Measurements from ENCODE around the gene FTO.

Gene FTO

GRCh38 chr16:53982631-53983042 is 278.7 kb downstream of the FTO start:
- Histone ChIP-seq H3K9me3 (ENCODE audit: low read depth, low read length) (no peaks in the 10 kb centered on the region), H3K27ac (no peak overlapping the region), H3K9ac (ENCODE audit: insufficient read length) (no peak overlapping the region), H3K4me3 (no peak overlapping the region), H3K36me3 (ENCODE audit: insufficient read depth, low read length) (no peaks in the 10 kb centered on the region)
- no peak for DNase-seq (ENCODE audit: low read depth, low spot score)
- no peak for TF ChIP-seq POLR2AphosphoS5 (IDR thresholded peaks at IDR 0.05; ENCODE audit: borderline replicate concordance, low read depth, low read length)
- TF ChIP-seq FOXP2 (optimal IDR thresholded peaks at IDR 0.05; ENCODE audit: control extremely low read depth, extremely low read length, insufficient read depth): no peak
- no peak for TF ChIP-seq EZH2 (IDR thresholded peaks at IDR 0.05)

- no peak overlapping the region for H3K27ac ChIP-seq
- DNase-seq (ENCODE audit: low read depth, low spot score): no peak
- H3K9ac ChIP-seq (ENCODE audit: insufficient read length): no peak overlapping the region
- no peaks in the 10 kb centered on the region for H3K36me3 ChIP-seq (ENCODE audit: insufficient read depth, low read length)
- H3K4me3 ChIP-seq: no peak overlapping the region
- H3K9me3 ChIP-seq (ENCODE audit: low read depth, low read length): no peaks in the 10 kb centered on the region
- no peak for TF ChIP-seq EZH2 (IDR thresholded peaks at IDR 0.05)
- no peak for TF ChIP-seq POLR2AphosphoS5 (IDR thresholded peaks at IDR 0.05; ENCODE audit: borderline replicate concordance, low read depth, low read length)
- TF ChIP-seq FOXP2 (optimal IDR thresholded peaks at IDR 0.05; ENCODE audit: control extremely low read depth, extremely low read length, insufficient read depth): no peak
Measured at GRCh38 chr16:53984936-53985335, 281.0 kb downstream of the FTO start.

- H3K9ac ChIP-seq (ENCODE audit: insufficient read length): no peak overlapping the region
- TF ChIP-seq EZH2 (IDR thresholded peaks at IDR 0.05) (no peak), FOXP2 (optimal IDR thresholded peaks at IDR 0.05; ENCODE audit: control extremely low read depth, extremely low read length, insufficient read depth) (no peak), POLR2AphosphoS5 (IDR thresholded peaks at IDR 0.05; ENCODE audit: borderline replicate concordance, low read depth, low read length) (no peak)
- no peak for DNase-seq (ENCODE audit: low read depth, low spot score)
- H3K36me3 ChIP-seq (ENCODE audit: insufficient read depth, low read length): no peaks in the 10 kb centered on the region
- no peak overlapping the region for H3K27ac ChIP-seq
- no peak overlapping the region for H3K4me3 ChIP-seq
- H3K9me3 ChIP-seq (ENCODE audit: low read depth, low read length): no peaks in the 10 kb centered on the region
Measured at GRCh38 chr16:53985861-53986260, 281.9 kb downstream of the FTO start.

GRCh38 chr16:53986793-53987192 is 282.8 kb downstream of the FTO start:
- H3K9me3 ChIP-seq (ENCODE audit: low read depth, low read length): no peaks in the 10 kb centered on the region
- H3K4me3 ChIP-seq: no peak overlapping the region
- H3K27ac ChIP-seq: no peak overlapping the region
- no peaks in the 10 kb centered on the region for H3K36me3 ChIP-seq (ENCODE audit: insufficient read depth, low read length)
- H3K9ac ChIP-seq (ENCODE audit: insufficient read length): no peak overlapping the region
- TF ChIP-seq POLR2AphosphoS5 (IDR thresholded peaks at IDR 0.05; ENCODE audit: borderline replicate concordance, low read depth, low read length) (no peak), EZH2 (IDR thresholded peaks at IDR 0.05) (no peak), FOXP2 (optimal IDR thresholded peaks at IDR 0.05; ENCODE audit: control extremely low read depth, extremely low read length, insufficient read depth) (no peak)
- no peak for DNase-seq (ENCODE audit: low read depth, low spot score)

- no peaks in the 10 kb centered on the region for H3K36me3 ChIP-seq (ENCODE audit: insufficient read depth, low read length)
Measured at GRCh38 chr16:53988136-53988535, 284.2 kb downstream of the FTO start.

GRCh38 chr16:53989597-53989996 is 285.6 kb downstream of the FTO start:
- H3K4me3 ChIP-seq: no peak overlapping the region
- TF ChIP-seq POLR2AphosphoS5 (IDR thresholded peaks at IDR 0.05; ENCODE audit: borderline replicate concordance, low read depth, low read length) (no peak), FOXP2 (optimal IDR thresholded peaks at IDR 0.05; ENCODE audit: control extremely low read depth, extremely low read length, insufficient read depth) (no peak), EZH2 (IDR thresholded peaks at IDR 0.05) (no peak)
- no peaks in the 10 kb centered on the region for H3K9me3 ChIP-seq (ENCODE audit: low read depth, low read length)
- H3K27ac ChIP-seq: no peak overlapping the region
- no peaks in the 10 kb centered on the region for H3K36me3 ChIP-seq (ENCODE audit: insufficient read depth, low read length)
- DNase-seq (ENCODE audit: low read depth, low spot score): no peak
- H3K9ac ChIP-seq (ENCODE audit: insufficient read length): no peak overlapping the region

More at GRCh38 chr16:53988136-53988535, 284.2 kb downstream of the FTO start:
- H3K27ac ChIP-seq: no peak overlapping the region
- DNase-seq (ENCODE audit: low read depth, low spot score): no peak
- no peak overlapping the region for H3K9ac ChIP-seq (ENCODE audit: insufficient read length)
- H3K9me3 ChIP-seq (ENCODE audit: low read depth, low read length): no peaks in the 10 kb centered on the region
- TF ChIP-seq POLR2AphosphoS5 (IDR thresholded peaks at IDR 0.05; ENCODE audit: borderline replicate concordance, low read depth, low read length): no peak
- no peak for TF ChIP-seq FOXP2 (optimal IDR thresholded peaks at IDR 0.05; ENCODE audit: control extremely low read depth, extremely low read length, insufficient read depth)
- no peak for TF ChIP-seq EZH2 (IDR thresholded peaks at IDR 0.05)
- no peak overlapping the region for H3K4me3 ChIP-seq

- H3K36me3 ChIP-seq (ENCODE audit: insufficient read depth, low read length): no peaks in the 10 kb centered on the region
- TF ChIP-seq POLR2AphosphoS5 (IDR thresholded peaks at IDR 0.05; ENCODE audit: borderline replicate concordance, low read depth, low read length) (no peak), EZH2 (IDR thresholded peaks at IDR 0.05) (no peak), FOXP2 (optimal IDR thresholded peaks at IDR 0.05; ENCODE audit: control extremely low read depth, extremely low read length, insufficient read depth) (no peak)
- DNase-seq (ENCODE audit: low read depth, low spot score): no peak
- no peak overlapping the region for H3K27ac ChIP-seq
- no peak overlapping the region for H3K4me3 ChIP-seq
- no peaks in the 10 kb centered on the region for H3K9me3 ChIP-seq (ENCODE audit: low read depth, low read length)
- H3K9ac ChIP-seq (ENCODE audit: insufficient read length): no peak overlapping the region
Measured at GRCh38 chr16:53991754-53992378, 287.9 kb downstream of the FTO start.

GRCh38 chr16:53995378-53995777 is 291.4 kb downstream of the FTO start:
- Histone ChIP-seq H3K9ac (ENCODE audit: insufficient read length) (no peak overlapping the region), H3K9me3 (ENCODE audit: low read depth, low read length) (no peaks in the 10 kb centered on the region), H3K4me3 (no peak overlapping the region), H3K27ac (no peak overlapping the region), H3K36me3 (ENCODE audit: insufficient read depth, low read length) (no peaks in the 10 kb centered on the region)
- TF ChIP-seq POLR2AphosphoS5 (IDR thresholded peaks at IDR 0.05; ENCODE audit: borderline replicate concordance, low read depth, low read length) (no peak), EZH2 (IDR thresholded peaks at IDR 0.05) (no peak), FOXP2 (optimal IDR thresholded peaks at IDR 0.05; ENCODE audit: control extremely low read depth, extremely low read length, insufficient read depth) (no peak)
- no peak for DNase-seq (ENCODE audit: low read depth, low spot score)

GRCh38 chr16:53996961-53997360 is 293.0 kb downstream of the FTO start:
- TF ChIP-seq FOXP2 (optimal IDR thresholded peaks at IDR 0.05; ENCODE audit: control extremely low read depth, extremely low read length, insufficient read depth) (no peak), EZH2 (IDR thresholded peaks at IDR 0.05) (no peak), POLR2AphosphoS5 (IDR thresholded peaks at IDR 0.05; ENCODE audit: borderline replicate concordance, low read depth, low read length) (no peak)
- no peaks in the 10 kb centered on the region for H3K9me3 ChIP-seq (ENCODE audit: low read depth, low read length)
- H3K27ac ChIP-seq: no peak overlapping the region
- no peak overlapping the region for H3K9ac ChIP-seq (ENCODE audit: insufficient read length)
- no peak overlapping the region for H3K4me3 ChIP-seq
- DNase-seq (ENCODE audit: low read depth, low spot score): no peak
- no peaks in the 10 kb centered on the region for H3K36me3 ChIP-seq (ENCODE audit: insufficient read depth, low read length)

All from SK-N-MC (cell line).